Uterus (tissue), 4 donors: ENCODE data around the gene NUP62. TPM values are rescaled to one million over a fixed set of nuclear protein-coding genes. Genes with fewer than 3 reads are reported as not detected.

Experiments
- DNase-seq, 2 donors: peaks; one replicate each; pipeline ENCODE4 v3.0.0-alpha.2; 2019 to 2020
- H3K27ac ChIP-seq, 2 donors: fragments of 200-600 bp; sonication (generic); 1 replicate in 1 of 2; 2 replicates in 1 of 2; pipeline ENCODE4 v1.5.1; 2016 to 2018
- H3K27me3 ChIP-seq, 2 donors: fragments of 200-600 bp; sonication (generic); one replicate each; pipeline ENCODE4 v1.5.1; 2018 to 2019; ENCODE audit warnings: control low read depth in 1 of 2
- H3K36me3 ChIP-seq, 2 donors: fragments of 200-600 bp; sonication (generic); one replicate each; pipeline ENCODE4 v1.5.1; 2019; ENCODE audit warnings: control low read depth in 1 of 2
- H3K4me1 ChIP-seq, 2 donors: fragments of 200-600 bp; sonication (generic); one replicate each; pipeline ENCODE4 v1.5.1; 2018 to 2019; ENCODE audit warnings: control low read depth in 1 of 2
- H3K4me3 ChIP-seq, 2 donors: fragments of 200-600 bp; sonication (generic); 1 replicate in 1 of 2; 2 replicates in 1 of 2; pipeline ENCODE4 v1.5.1; 2018 to 2019; ENCODE audit warnings: mild to moderate bottlenecking in 1 of 2
- H3K9me3 ChIP-seq, 2 donors: fragments of 200-600 bp; sonication (generic); one replicate each; pipeline ENCODE4 v1.5.1; 2019; ENCODE audit warnings: control low read depth in 1 of 2
- CTCF ChIP-seq, 4 experiments: fragments of 200-600 bp in 2 of 4; fragments of 450-650 bp in 2 of 4; sonication (generic) in 2 of 4; IDR thresholded peaks; one replicate each; pipeline ENCODE4 v1.5.1; 2016 to 2019; ENCODE audit warnings: antibody characterized with exemption in 4 of 4, mild to moderate bottlenecking in 2 of 4, moderate library complexity in 1 of 4
- POLR2A ChIP-seq, 2 donors: fragments of 450-650 bp; IDR thresholded peaks; one replicate each; pipeline ENCODE4 v1.6.1; 2016; ENCODE audit warnings: antibody characterized with exemption in 2 of 2, mild to moderate bottlenecking in 1 of 2, moderate library complexity in 1 of 2
- intact Hi-C: fragments of 100-400 bp; cut with DNase I; formaldehyde crosslinking; loops from one replicate; pipeline ENCODE4 v1.15.1; 2023; ENCODE audit warnings: low total_unique reads
- total RNA-seq, 4 donors: library from RNA; depleted of rRNA in 3 of 4; stranded (reverse); fragments of >200 nt in 3 of 4; gene quantifications; one replicate each; pipeline versions ENCODE4 v1.1.0 to v1.2.4, GENCODE V29; 2014 to 2023
- donor health status: DM: yes; HTN: yes; CAD: no.

NUP62 gene
- total RNA-seq, 4 donors from 2014 or later, result 12.1 to 40.4 (median 24.6) TPM

GRCh38 chr19:49863935-49864320, 65.4 kb downstream of the NUP62 start:
- TF ChIP-seq CTCF (IDR thresholded peaks at IDR 0.05) (no peak), POLR2A (IDR thresholded peaks at IDR 0.05) (no peak)
- DNase-seq, result peak in 1 of 2 donors; percentile 18
- Histone ChIP-seq H3K4me3 (no peak overlapping the region), H3K36me3 (no peaks in the 10 kb centered on the region), H3K9me3 (no peaks in the 10 kb centered on the region), H3K4me1 (peaks cover 0 to 23% of the 10 kb centered on the region in 2 donors), H3K27ac (no peak overlapping the region), H3K27me3 (no peaks in the 10 kb centered on the region)
- intact Hi-C loops, result no loop called here

- intact Hi-C loops, result no loop called here
- DNase-seq, result no peak
- H3K36me3 ChIP-seq, result no peaks in the 10 kb centered on the region
- no peaks in the 10 kb centered on the region for H3K9me3 ChIP-seq
- H3K4me3 ChIP-seq, result no peak overlapping the region
- TF ChIP-seq CTCF (IDR thresholded peaks at IDR 0.05), result no peak
- no peak for TF ChIP-seq POLR2A (IDR thresholded peaks at IDR 0.05)
- peaks cover 0 to 17% of the 10 kb centered on the region in 2 donors for H3K4me1 ChIP-seq
- H3K27ac ChIP-seq, result no peak overlapping the region
- H3K27me3 ChIP-seq, result no peaks in the 10 kb centered on the region
These were observed 65.9 kb downstream of the NUP62 start for GRCh38 chr19:49863254-49863934.

GRCh38 chr19:49862391-49863253, 66.7 kb downstream of the NUP62 start:
- Histone ChIP-seq H3K27ac (no peak overlapping the region), H3K4me1 (peaks cover 0 to 16% of the 10 kb centered on the region in 2 donors), H3K9me3 (no peaks in the 10 kb centered on the region), H3K4me3 (no peak overlapping the region), H3K36me3 (no peaks in the 10 kb centered on the region), H3K27me3 (no peaks in the 10 kb centered on the region)
- intact Hi-C loops, result no loop called here
- peak in 1 of 2 donors; percentile 18 for DNase-seq
- no peak for TF ChIP-seq POLR2A (IDR thresholded peaks at IDR 0.05)
- no peak for TF ChIP-seq CTCF (IDR thresholded peaks at IDR 0.05)

GRCh38 chr19:49861541-49862378, 67.5 kb downstream of the NUP62 start:
- Histone ChIP-seq H3K27me3 (no peaks in the 10 kb centered on the region), H3K27ac (no peak overlapping the region), H3K36me3 (no peaks in the 10 kb centered on the region), H3K4me1 (peaks cover 0 to 14% of the 10 kb centered on the region in 2 donors), H3K9me3 (no peaks in the 10 kb centered on the region), H3K4me3 (no peak overlapping the region)
- TF ChIP-seq POLR2A (IDR thresholded peaks at IDR 0.05) (no peak), CTCF (IDR thresholded peaks at IDR 0.05) (no peak)
- peak; percentile 18 to 29 for DNase-seq
- intact Hi-C loops, result no loop called here
